ENCODE measurements around the gene ACP2. TPM values are rescaled to one million over a fixed set of nuclear protein-coding genes. Genes with fewer than 3 reads are reported as not detected.
"Not testable (repeated sequence)": the region's sequence is repeated elsewhere in the genome, so short reads cannot be mapped to it uniquely, and the experiment has no call there.

The ACP2 gene
- total RNA-seq, 1 experiment from 2014 or later: 76.6 TPM

DNA sequence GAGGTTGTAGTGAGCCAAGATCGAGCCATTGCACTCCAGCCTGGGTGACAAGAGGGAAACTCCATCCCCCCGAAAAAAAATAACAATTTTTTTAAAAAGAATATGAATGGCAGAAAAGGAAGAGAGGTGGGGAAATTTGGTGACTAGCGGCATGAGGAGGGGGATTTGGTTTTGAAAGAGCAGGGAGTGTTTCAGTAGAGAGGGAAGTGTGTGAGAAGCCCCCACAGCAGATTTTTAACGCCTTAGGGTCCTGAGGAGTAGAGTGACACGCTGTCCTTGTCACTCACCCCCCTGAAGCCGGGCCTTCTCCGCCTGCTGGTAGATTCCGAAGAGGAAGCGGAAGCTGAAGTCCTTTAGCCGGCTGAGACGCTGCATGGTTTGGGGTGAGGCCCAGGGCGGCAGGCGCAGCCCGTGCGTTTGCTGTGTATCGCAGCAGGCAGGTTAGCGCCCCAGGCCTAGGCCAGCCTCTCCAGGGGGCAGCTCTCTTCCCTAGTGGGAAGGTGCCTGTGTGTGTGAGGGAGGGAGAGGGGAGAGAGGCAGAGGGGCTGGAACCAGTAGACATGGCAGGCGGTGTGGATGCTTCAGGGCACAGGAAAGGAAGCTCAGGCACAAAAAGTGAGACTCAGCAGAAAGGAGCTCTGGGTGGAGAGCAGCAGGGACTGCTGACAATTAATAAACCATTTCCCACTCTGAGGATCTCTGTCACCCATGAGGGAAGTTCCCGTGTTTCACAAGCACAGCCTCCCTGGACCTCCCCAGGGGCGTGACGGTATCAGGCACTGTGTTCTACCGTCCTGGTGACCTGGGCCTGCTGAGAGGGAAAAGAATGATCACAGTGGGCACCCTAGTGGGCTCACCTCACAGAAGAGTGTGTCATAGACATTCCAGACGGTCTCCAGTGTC, 3.9 kb downstream of the ACP2 start:
- DNase-seq (ENCODE audit: low read depth): no peak

DNA sequence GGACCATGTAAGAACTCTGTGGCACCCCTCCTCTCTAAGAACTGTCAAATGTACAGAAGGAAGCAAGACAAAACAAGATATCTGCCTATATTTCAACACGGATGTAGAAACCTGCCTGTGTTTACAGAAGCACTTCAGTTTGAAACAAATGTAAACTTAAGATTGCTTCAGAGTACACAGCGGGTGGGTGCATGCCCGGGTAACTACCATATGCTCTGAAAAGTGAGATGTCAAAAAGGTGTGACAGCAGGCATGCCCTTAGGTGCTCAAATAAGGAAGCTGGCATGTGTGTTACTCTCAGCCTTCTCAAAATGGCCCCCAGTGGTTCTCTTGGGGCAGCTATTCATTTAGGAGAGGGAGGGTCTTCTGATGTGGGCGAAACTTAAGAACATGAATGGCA, 5.2 kb downstream of the ACP2 start:
- no peak for DNase-seq (ENCODE audit: low read depth)

DNA sequence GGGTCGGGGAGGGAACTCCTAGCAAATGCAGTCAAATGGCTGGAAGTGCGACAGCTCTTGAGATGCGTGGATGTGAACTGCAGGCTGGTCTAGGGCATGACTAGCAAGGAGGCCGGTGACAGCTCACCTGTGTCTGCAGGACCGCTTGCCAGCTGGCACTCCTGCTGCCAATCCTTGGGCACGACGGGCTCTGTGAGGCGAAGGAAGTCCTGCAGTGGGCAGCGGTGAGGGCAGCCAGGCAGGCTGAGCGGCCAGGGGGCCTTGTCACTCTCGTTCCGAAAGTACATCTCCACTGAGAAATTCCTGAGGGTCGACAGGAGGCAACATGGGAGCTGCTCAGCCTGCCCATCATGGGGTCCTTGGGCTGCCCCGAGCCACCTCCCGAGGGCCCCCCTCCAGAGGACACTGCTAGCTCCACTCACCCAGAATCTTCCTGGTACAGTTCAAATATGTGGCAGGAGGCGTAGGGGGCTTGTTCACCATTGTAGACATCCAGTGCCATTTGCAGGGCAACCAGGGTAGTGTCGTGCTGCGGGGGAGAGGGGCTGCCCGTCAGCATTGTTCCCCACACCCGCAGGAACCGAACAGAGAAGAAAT, 5.9 kb downstream of the ACP2 start:
- DNase-seq (ENCODE audit: low read depth): no peak

DNA sequence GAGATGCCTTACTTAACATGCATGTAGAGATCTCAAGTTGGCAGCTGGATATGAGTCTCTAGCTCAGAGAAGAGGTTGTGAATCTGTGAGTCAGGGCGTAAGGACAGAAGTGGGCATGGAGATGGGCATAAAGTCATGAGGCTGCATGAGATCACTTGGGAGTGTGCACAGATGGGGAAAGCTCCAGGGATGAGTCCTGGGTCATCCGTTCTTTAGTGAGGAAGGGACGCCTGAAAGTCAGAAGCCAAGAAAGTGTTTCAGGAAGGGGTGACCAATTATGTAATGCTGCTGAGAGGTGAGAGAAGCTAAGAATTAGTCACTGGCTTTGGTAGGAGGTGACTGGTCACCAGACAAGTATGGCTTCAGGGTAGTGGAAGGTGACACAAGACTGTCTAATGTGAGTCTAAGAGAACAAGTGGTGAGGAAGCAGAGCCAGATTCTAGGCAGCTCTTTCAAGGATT, 6.7 kb downstream of the ACP2 start:
- DNase-seq (ENCODE audit: low read depth): peak; percentile 85

DNA sequence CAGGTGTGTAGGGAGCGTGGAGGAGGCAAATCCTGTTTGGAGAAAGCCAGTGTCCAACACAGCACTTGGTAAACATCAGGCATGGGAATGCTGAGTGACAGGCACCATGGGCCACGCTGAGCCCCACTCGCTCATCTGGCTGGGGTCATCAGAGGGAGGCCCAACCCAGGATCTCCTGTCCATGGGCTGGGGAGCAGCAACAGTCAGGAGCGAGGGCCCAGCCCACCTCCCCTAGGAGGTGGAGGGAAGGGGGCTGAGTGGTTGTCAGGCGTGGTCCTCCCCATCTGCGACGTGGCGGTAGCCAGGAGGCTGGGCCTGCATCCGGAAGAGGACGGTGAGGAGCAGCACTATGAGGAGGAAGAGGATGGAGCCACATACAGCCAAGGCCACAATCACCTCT, 8.8 kb downstream of the ACP2 start:
- DNase-seq (ENCODE audit: low read depth): no peak

DNA sequence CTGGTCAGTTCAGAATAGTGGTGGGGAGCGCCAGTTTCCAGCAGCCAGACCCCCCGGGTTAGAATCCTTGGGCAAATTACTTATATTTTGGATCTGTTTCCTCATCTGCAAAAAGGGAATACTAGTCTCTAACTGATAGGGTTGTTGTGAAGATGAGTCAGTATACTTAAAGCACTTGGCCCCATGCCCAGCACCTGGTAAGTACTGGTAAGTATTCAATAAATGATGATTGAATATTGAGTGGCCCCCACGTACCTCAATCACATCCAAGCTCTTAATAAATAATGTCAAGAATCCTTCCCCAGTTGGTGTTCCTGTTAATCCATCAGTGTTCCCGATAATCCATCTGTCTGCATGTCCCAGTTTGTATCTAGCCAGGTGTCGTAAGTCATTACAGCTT, 12.1 kb downstream of the ACP2 start:
- DNase-seq (ENCODE audit: low read depth): peak; percentile 58

DNA sequence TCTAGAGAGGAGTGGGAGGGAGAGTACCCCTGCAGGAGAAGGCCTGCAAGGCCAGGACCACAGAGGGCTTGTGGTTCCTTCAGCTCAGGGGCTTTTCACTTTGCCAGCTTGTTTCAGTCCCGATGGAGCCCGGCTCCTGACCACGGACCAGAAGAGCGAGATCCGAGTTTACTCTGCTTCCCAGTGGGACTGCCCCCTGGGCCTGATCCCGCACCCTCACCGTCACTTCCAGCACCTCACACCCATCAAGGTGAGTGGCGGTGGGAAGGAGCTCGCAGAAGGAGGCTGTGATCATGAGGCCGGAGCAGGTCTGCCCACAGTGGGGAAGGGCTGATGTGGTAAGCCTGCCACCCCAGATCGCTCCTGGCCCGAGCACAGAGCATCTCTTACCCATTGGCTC, 13.5 kb downstream of the ACP2 start:
- DNase-seq (ENCODE audit: low read depth): no peak

DNA sequence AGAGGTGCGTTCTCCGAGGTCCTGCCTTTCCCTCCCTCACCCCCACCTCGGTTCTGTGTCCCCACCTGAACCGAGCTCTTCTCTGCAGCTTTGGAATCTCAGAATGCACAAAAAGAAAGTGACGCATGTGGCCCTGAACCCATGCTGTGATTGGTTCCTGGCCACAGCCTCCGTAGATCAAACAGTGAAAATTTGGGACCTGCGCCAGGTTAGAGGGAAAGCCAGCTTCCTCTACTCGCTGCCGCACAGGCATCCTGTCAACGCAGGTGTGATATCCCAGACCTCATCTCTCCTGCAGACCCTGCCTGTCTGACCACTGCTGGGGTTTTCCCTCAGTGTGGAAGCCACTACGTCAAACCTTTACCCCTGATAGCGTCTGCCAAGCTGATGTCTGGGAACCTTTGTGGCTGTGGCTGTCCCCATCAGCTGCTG, 13.9 kb downstream of the ACP2 start:
- no peak for DNase-seq (ENCODE audit: low read depth)

DNA sequence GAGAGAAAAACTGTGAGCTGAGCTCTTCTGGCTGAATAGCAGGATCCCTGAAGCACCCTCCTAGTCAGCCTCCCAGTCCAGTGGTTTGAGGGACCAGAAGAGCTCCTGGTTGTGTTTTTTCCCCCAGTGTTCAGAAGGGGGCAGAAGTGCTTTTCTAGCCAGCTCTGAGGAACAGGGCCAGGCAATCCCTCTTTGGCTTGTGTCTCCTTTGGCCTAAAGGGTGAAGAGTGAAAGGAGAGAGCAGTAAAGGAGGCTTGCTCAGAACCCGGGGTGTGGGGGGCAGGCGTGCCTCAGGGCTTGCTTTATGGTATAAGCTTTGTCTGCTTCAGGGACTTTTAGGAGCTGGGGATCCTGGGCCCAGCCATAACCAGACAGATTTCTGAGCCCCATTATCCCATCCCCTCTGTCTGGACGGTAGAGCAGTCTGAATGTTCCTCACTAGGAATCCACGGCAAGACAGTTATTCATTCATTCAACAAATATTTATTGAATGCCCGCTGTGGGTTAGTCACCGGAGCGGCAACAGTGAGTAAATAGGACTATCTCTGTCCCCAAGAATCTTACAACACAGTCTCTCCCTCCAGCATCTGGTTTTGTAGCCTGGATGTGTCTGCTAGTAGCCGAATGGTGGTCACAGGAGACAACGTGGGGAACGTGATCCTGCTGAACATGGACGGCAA, 14.5 kb downstream of the ACP2 start:
- DNase-seq (ENCODE audit: low read depth): peak; percentile 79

DNA sequence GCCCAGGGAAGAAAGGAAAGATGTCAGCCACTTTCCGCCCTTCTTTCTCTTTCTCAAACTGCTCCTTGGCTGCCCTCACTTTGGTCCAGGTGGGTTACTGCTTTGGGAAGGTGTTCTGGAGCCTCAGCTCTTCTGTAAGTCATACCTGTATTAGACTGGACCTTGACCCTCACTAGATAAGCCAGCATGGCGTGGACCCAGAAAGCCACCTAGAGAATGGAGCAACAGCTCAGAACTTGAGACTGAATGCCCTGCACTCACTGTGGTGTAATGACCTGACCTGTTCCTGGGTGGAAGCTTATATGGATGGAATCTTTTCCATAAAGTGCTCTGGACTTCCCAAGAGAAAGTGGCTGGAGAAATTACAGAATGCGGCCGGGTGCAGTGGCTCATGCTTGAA, 15.6 kb downstream of the ACP2 start:
- DNase-seq (ENCODE audit: low read depth): no peak

DNA sequence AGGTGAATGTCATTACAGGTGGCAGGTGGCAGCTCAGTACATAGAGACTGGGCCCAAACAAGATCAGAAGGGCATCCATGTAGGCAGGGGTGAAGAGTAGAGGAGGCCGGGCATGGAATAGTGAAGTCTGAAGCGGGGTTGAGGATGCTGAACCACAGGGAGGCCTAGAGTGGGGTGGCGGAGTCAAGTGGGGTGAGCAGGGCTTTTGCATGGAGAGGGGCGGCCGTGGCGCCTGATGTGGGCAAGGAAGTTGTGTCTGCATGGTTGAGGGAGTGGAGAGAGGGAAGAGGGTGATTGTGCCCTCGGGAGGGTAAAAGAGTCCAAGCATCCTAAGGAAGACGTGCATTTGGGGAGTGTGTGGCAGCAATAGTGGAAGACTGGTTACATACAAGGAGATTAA, 19.5 kb downstream of the ACP2 start:
- DNase-seq (ENCODE audit: low read depth): no peak

DNA sequence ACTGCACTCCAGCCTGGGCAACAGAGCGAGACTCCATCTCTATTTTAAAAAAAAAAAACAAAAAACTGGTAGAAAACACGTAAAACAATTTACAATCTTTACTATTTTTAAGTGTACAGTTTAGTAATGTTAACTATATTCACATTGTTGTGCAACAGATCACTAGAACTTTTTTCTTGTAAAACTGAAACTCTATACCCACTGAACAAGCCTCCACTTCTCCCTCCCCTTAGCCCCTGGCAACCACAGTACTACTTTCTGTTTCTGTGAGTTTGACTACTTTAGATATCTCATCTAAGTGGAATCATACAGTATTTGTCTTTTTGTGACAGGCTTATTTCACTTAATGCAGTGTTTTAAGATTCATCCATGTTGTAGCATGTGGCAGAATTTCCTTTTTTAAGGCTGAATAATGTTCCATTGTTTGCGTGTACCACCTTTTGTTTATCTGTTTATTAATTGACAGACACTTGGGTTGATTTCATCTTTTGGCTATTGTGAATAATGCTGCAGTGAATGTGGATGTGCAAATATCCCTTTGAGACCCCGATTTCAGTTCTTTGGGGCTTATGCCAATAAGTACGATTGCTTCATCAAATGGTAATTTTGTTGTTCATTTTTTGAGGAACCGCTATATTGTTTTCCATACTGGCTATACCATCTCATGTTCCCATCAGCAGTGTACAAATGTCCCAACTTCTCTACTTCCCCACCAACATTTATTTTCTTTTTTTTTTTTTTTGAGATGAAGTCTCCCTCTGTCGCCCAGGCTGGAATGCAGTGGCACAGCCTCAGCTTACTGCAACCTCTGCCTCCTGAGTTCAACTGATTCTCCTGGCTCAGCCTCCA, 22.8 kb downstream of the ACP2 start:
- no peak for DNase-seq (ENCODE audit: low read depth)

DNA sequence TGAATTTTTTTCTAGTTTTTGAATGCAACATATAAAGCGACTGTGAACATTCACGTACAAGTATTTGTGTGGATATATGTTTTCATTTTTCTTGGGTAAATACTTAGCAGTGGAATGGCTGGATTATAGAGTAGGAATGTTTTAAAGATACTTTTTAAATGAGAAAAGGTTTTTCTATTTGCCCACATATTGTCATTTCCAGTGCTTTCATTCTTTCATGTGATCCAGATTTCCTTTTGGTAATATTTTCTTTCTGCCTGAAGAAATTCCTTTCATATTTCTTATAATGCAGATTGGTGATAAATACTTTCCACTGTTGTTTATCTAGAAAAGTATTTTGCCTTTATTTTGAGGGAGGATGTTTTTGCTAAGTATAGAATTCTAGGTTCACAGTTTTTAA, 25.9 kb downstream of the ACP2 start:
- no peak for DNase-seq (ENCODE audit: low read depth)

DNA sequence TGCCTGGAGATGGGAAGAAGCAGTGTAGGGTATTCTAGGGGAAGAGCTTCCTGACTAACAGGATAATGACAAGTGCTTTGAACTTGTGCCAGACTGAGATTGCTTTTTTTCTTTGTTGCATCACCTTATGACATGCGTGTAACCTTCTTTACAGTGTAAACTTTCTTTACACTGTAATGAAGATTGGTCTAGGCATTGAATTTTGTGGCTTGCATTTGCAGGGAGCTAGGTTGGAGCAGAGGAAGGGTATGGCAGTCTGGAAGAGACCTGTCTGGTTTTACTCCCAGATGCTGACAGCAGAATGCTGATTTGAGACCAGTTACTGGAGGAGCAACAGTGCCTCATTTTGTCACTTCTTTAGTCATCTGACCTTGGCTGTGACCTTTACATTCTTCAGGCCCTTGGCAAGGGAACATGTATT, 28.2 kb downstream of the ACP2 start:
- DNase-seq (ENCODE audit: low read depth): peak; percentile 73

DNA sequence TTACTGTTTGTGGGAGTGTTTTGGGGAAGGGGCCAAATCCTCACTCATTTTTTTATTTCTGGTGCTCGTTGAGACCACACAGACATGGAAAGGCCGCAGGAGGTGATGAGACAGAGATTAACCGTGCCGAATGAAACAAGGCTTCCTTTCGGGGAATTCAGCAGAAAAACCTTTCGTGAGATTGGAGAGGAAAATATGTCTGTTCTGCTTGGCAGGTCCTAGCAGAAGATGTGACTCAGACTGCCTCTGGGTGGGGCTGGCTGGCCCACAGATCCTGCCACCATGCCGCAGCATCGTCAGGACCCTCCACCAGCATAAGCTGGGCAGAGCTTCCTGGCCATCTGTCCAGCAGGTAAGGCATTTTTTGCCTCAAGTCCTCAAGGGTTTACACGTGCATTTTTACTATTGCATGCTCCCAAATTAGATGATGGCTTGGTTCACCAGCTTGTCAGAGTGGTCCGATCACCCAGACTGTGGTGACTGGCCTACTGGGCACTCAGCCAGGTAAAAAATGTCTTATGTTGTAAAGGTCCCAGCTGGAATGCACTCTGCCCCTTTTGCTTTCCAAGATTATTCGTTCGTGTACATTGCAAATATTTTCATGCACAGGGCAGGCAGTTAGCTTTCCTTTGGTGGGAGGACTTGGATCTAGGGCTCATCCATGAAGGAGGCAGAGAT, 32.4 kb downstream of the ACP2 start:
- peak; percentile 78 for DNase-seq (ENCODE audit: low read depth)

DNA sequence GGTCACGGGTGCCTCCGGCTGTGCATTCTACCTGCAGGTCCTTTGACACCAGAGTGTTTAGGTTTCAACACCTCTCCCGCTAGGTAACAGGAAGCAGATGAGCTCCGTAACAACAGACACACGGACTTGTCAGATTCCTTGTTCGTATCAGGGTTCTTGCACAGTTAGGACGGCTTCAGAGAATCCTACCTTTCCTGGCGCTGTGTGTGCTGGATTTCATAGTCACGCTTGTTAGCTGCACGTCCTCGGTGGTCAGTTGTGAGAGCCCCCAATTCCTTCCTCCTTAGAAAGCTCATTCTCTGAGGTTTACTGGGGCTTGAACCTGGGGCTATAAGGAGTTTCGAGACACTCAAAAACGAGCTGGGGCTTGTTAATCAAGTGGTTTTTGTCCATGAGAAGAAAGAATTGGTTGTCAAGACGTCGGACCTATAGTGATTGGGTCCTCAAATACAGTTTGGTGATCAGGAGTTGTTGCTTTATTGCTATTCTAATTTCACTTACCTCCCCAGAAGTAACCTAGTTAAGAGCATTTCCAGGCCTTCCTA, 33.2 kb downstream of the ACP2 start:
- DNase-seq (ENCODE audit: low read depth): no peak

DNA sequence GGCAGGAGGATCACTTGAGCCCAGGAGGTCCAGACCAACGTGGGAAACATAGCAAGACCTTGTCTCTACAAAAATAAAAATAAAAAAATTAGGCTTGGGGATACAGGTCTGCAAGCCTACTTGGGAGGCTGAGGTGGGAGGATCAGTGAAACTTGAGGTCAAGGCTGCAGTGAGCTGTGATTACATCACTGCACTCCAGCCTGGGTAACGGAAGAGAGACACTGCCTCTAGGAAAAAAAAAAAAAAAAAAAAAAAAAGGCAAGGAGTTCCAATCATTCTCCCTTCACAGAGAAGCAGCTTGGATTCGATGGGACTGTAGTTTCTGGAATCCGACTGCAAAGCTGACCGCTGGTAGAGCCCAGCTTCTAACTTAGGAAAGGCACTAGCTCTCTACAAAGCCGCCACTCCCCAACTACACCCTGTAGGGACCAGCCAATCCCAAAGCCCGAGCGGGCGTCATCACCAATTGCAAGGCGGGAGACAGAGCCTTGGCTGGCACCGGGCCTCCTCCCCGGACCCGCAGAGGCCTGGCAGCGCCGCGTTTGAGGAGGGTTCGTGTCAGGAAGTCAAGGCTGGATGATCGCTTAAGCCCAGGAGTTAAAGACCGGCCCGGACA, 34.6 kb downstream of the ACP2 start:
- peak; percentile 93 for DNase-seq (ENCODE audit: low read depth)

DNA sequence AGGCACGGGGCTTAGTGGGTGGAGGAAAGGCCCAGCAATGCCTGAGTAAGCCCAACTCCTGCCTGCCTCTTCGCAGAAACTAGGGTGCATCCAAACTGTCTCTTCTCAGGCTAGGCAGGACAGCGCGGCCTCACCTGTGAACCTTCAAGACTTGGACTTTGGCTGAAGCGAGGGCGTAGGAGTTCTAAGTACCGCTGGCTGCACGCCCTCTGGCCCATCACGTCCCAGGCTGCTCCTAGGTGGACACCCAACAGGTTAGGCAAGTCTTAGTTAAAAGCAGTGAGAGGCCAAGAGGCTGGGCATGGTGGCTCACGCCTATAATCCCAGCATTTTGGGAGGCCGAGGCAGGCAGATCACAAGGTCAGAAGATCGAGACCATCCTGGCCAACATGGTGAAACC, 35.7 kb downstream of the ACP2 start:
- DNase-seq (ENCODE audit: low read depth): no peak

DNA sequence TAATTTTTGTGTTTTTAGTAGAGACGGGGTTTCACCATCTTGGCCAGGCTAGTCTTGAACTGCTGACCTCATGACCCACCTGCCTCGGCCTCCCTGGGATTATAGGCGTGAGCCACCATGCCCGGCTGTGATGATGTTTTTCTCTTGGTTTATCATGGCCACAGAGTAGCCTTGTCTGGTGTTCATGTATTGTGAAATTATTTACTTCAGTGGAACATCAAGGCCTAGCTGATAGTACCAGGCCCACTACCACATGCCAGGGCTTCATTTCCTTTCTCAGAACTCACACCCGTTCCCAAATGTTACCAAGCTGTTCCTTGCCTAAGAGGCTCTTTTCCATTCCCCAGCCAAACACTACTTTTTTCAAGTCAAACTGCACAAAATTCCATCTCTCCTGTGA, 40.0 kb downstream of the ACP2 start:
- no peak for DNase-seq (ENCODE audit: low read depth)

DNA sequence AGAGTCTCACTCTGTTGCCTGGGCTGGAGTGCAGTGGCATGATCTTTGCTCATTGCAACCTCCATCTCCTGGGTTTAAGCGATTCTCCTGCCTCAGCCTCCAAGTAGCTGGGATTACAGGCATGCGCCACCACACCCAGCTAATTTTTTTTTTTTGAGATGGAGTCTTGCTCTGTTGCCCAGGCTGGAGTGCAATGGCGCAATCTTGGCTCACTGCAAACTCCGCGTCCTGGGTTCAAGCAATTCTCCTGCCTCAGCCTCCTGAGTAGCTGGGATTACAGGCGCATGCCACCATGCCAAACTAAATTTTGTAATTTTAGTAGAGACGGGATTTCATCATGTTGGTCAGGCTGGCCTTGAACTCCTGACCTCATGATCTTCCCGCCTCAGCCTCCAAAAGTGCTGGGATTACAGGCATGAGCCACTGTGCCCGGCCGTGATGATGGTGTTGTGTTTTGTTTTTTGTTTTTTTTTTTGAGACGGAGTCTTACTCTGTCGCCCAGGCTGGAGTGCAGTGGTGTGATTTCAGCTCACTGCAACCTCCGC, 40.5 kb downstream of the ACP2 start:
- DNase-seq (ENCODE audit: low read depth): not testable (repeated sequence)
